Activated T-cell treated with anti-CD3 and anti-CD28 coated beads, Interleukin-2, amount 50 U/mL, for 4 hours (primary cell): ENCODE measurements around the gene ACACB. TPM values are rescaled to one million over a fixed set of nuclear protein-coding genes. Genes with fewer than 3 reads are reported as not detected.
"Not testable (repeated sequence)": the region's sequence is repeated elsewhere in the genome, so short reads cannot be mapped to it uniquely, and the experiment has no call there.

Experiments
- ATAC-seq, 2 donors: fragments of 200-7000 bp; cut with Tn5 transposase; one replicate each; pipeline ENCODE4 v1.10.0; 2021
- DNase-seq: peaks from one replicate; pipeline ENCODE4 v3.0.0-alpha.2; 2020
- H3K27me3 Mint-ChIP-seq: one replicate; pipeline ENCODE4 v1.8.0; 2021; ENCODE audit warnings: low read depth, mixed read lengths
- H3K36me3 Mint-ChIP-seq: one replicate; pipeline ENCODE4 v1.8.0; 2022; ENCODE audit warnings: mixed read lengths; ENCODE audit not compliant: insufficient read depth
- H3K4me1 Mint-ChIP-seq: one replicate; pipeline ENCODE4 v1.8.0; 2021; ENCODE audit warnings: low read depth, mixed read lengths
- H3K4me3 Mint-ChIP-seq: one replicate; pipeline ENCODE4 v1.8.0; 2021; ENCODE audit warnings: mild to moderate bottlenecking, moderate library complexity, mixed read lengths
- H3K9me3 Mint-ChIP-seq: one replicate; pipeline ENCODE4 v1.8.0; 2021; ENCODE audit warnings: mixed read lengths
- total RNA-seq, 3 donors: library from RNA; stranded (reverse); gene quantifications; one replicate each; pipeline ENCODE4 v1.2.1, GENCODE V29; 2021

Gene ACACB
- total RNA-seq, 3 donors from 2014 or later = 1.6 to 4.5 (median 3.8) TPM

- peaks cover 2% of the 10 kb centered on the region for H3K4me1 Mint-ChIP-seq
- no peak overlapping the region for H3K4me3 Mint-ChIP-seq
- DNase-seq = no peak
- no peak for ATAC-seq
- no peaks in the 10 kb centered on the region for H3K27me3 Mint-ChIP-seq
- no peaks in the 10 kb centered on the region for H3K9me3 Mint-ChIP-seq
- peaks cover 14% of the 10 kb centered on the region for H3K36me3 Mint-ChIP-seq
Measured at GRCh38 chr12:109165599-109165998, 49.2 kb downstream of the ACACB start.

DNA sequence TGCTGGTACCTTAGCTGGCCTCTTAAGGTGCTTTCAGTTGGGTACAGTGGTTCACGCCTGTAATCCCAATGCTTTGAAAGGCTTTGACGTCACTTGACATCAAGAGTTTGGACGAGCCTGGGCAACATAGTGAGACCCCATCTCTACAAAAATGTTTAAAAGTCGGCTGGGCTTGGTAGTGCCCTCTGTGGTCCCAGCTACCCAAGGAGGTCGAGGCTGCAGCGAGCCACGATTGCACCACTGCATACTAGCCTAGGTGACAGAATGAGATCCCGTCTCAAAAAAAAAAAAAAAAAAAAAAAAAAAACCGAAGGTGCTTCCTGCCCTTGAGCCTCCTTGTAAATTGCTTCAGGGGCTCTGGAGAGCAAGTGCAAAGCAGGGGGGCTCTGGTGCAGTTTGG is 50.0 kb downstream of the ACACB start:
- H3K4me1 Mint-ChIP-seq = peaks cover 2% of the 10 kb centered on the region
- H3K4me3 Mint-ChIP-seq = no peak overlapping the region
- H3K27me3 Mint-ChIP-seq = no peaks in the 10 kb centered on the region
- DNase-seq (no peak), ATAC-seq (no peak)
- no peaks in the 10 kb centered on the region for H3K9me3 Mint-ChIP-seq
- peaks cover 14% of the 10 kb centered on the region for H3K36me3 Mint-ChIP-seq

DNA sequence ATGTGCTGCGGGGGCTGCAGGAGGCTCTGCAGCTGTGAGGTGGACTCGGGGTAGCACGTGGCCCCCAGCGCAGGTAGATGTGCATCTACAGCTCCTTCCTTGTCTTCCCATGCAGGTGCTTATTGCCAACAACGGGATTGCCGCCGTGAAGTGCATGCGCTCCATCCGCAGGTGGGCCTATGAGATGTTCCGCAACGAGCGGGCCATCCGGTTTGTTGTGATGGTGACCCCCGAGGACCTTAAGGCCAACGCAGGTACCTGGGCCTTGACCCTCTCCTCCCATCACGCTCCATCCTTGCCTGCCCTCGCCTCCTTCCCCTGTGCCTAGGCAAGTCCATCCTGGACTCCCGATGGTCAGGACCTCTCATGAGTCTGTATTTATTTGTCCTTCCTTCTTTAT is 51.4 kb downstream of the ACACB start:
- ATAC-seq = no peak
- peaks cover 5% of the 10 kb centered on the region for H3K9me3 Mint-ChIP-seq
- H3K36me3 Mint-ChIP-seq = peaks cover 27% of the 10 kb centered on the region
- H3K27me3 Mint-ChIP-seq = no peaks in the 10 kb centered on the region
- peaks cover 2% of the 10 kb centered on the region for H3K4me1 Mint-ChIP-seq
- no peak overlapping the region for H3K4me3 Mint-ChIP-seq
- no peak for DNase-seq

DNA sequence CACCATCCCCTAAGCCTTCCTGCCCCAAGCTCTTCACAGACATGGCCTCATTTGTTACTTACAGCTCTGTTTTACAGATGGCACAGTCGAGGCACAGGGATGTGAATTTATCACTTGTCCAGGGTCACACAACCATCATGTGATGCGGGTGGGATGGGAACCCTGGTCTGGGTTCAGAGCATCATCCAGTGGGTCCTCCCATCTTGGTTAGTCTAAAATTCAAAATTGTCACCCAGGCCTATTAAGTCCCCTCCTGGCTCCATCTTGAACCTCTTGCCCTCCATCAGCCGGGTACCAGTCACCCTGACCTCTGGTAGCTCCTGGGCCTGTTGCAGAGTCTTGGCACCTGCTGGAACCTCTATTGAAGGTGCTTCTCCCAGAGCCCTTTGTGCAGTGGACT is 52.9 kb downstream of the ACACB start:
- no peaks in the 10 kb centered on the region for H3K4me1 Mint-ChIP-seq
- DNase-seq (no peak), ATAC-seq (no peak)
- no peak overlapping the region for H3K4me3 Mint-ChIP-seq
- H3K36me3 Mint-ChIP-seq = peaks cover 34% of the 10 kb centered on the region
- H3K9me3 Mint-ChIP-seq = peaks cover 7% of the 10 kb centered on the region
- no peaks in the 10 kb centered on the region for H3K27me3 Mint-ChIP-seq

GRCh38 chr12:109169686-109170085 is 53.3 kb downstream of the ACACB start:
- no peaks in the 10 kb centered on the region for H3K27me3 Mint-ChIP-seq
- H3K36me3 Mint-ChIP-seq = peaks cover 34% of the 10 kb centered on the region
- ATAC-seq = no peak

GRCh38 chr12:109170324-109170723 is 53.9 kb downstream of the ACACB start:
- ATAC-seq = no peak
- H3K4me3 Mint-ChIP-seq = no peak overlapping the region
- H3K36me3 Mint-ChIP-seq = peaks cover 34% of the 10 kb centered on the region
- H3K27me3 Mint-ChIP-seq = no peaks in the 10 kb centered on the region
- peaks cover 7% of the 10 kb centered on the region for H3K9me3 Mint-ChIP-seq
- no peak for DNase-seq
- H3K4me1 Mint-ChIP-seq = no peaks in the 10 kb centered on the region

More at GRCh38 chr12:109169686-109170085, 53.3 kb downstream of the ACACB start:
- no peak for DNase-seq
- Mint-ChIP-seq H3K9me3 (peaks cover 7% of the 10 kb centered on the region), H3K4me1 (no peaks in the 10 kb centered on the region), H3K4me3 (no peak overlapping the region)

GRCh38 chr12:109172787-109173186 is 56.4 kb downstream of the ACACB start:
- H3K36me3 Mint-ChIP-seq = peaks cover 39% of the 10 kb centered on the region
- not testable (repeated sequence) for H3K9me3 Mint-ChIP-seq, ATAC-seq, H3K27me3 Mint-ChIP-seq, DNase-seq, H3K4me1 Mint-ChIP-seq, H3K4me3 Mint-ChIP-seq

DNA sequence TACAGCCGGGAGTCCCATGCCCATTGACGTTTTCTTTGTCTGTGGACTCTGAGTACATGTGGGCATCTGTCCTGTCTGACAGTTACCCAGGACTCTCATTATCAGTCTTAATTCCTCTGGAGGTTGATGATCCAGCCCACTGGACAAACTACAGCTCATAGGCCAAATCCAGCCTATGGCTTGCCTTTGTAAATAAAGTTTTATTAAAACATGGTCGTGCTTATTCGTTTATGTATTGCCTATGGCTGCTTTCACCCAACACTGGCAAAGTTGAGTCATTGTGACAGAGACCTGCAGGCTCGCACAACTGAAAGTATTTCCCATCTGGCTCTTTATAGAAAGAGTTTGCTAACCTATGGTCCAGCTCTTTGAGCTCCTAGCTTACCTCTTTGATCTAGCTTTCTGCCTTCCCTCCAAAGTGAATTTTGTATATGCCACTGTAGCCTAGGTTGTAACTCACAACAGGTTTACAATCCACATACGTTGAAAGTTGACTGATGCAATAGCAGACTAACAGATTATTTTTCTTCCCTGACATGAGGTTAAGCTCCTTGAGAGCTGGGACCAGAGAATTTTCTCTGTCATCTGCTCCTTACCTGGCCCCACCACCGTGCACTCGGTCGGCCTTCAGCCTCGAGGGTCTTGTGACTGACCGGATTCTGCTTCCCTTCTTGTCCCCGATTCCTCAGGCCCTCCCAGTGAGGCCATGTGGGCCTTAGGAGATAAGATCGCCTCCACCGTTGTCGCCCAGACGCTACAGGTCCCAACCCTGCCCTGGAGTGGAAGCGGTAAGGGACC is 57.3 kb downstream of the ACACB start:
- H3K36me3 Mint-ChIP-seq = peaks cover 41% of the 10 kb centered on the region
- H3K27me3 Mint-ChIP-seq = no peaks in the 10 kb centered on the region
- H3K4me1 Mint-ChIP-seq = no peaks in the 10 kb centered on the region
- H3K9me3 Mint-ChIP-seq = peaks cover 7% of the 10 kb centered on the region
- ATAC-seq = no peak
- DNase-seq = no peak
- H3K4me3 Mint-ChIP-seq = no peak overlapping the region

- Mint-ChIP-seq H3K4me3 (no peak overlapping the region), H3K27me3 (no peaks in the 10 kb centered on the region), H3K9me3 (peaks cover 7% of the 10 kb centered on the region), H3K36me3 (peaks cover 43% of the 10 kb centered on the region), H3K4me1 (no peaks in the 10 kb centered on the region)
- ATAC-seq (no peak), DNase-seq (no peak)
Measured at GRCh38 chr12:109174468-109174867, 58.1 kb downstream of the ACACB start.

- DNase-seq = no peak
- Mint-ChIP-seq H3K9me3 (no peaks in the 10 kb centered on the region), H3K4me1 (no peaks in the 10 kb centered on the region), H3K4me3 (no peak overlapping the region), H3K36me3 (peaks cover 25% of the 10 kb centered on the region), H3K27me3 (no peaks in the 10 kb centered on the region)
- ATAC-seq = no peak
Measured at GRCh38 chr12:109178532-109178931, 62.1 kb downstream of the ACACB start.

GRCh38 chr12:109179927-109180326 is 63.5 kb downstream of the ACACB start:
- ATAC-seq = no peak
- Mint-ChIP-seq H3K4me3 (no peak overlapping the region), H3K4me1 (no peaks in the 10 kb centered on the region), H3K36me3 (peaks cover 23% of the 10 kb centered on the region), H3K27me3 (no peaks in the 10 kb centered on the region), H3K9me3 (no peaks in the 10 kb centered on the region)
- no peak for DNase-seq

DNA sequence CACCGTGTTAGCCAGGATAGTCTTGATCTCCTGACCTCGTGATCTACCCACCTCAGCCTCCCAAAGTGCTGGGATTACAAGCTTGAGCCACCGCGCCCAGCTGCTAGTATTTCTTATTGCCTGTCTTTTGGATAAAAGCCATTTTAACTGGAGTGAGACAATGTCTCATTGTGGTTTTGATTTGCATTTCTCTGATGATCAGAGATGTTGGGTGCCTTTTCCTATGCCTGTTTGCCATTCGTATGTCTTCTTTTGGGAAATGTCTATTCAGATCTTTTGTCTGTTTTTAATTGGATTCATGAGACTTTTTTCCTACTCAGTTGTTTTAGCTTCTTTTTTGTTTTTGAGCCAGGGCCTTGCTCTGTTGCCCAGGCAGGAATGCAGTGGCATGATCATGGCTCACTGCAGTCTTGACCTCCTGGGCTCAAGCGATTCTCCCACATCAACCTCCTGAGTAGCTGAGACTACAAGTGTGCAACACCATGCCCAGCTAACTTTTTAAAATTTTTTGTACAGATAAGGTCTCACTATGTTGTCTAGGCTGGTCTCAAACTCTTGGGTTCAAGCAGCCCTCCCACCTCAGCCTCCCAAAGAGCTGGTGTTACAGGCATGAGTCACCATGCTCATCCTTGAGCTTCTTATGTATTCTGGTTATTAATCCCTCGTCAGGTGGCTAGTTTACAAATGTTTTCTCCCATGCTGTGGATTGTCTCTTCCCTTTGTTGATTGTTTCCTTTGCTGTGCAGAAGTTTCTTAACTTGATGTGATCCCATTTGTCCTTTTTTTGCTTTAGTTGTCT is 65.9 kb downstream of the ACACB start:
- Mint-ChIP-seq H3K27me3 (no peaks in the 10 kb centered on the region), H3K4me3 (no peak overlapping the region), H3K36me3 (peaks cover 18% of the 10 kb centered on the region), H3K4me1 (no peaks in the 10 kb centered on the region), H3K9me3 (no peaks in the 10 kb centered on the region)
- no peak for ATAC-seq
- no peak for DNase-seq

DNA sequence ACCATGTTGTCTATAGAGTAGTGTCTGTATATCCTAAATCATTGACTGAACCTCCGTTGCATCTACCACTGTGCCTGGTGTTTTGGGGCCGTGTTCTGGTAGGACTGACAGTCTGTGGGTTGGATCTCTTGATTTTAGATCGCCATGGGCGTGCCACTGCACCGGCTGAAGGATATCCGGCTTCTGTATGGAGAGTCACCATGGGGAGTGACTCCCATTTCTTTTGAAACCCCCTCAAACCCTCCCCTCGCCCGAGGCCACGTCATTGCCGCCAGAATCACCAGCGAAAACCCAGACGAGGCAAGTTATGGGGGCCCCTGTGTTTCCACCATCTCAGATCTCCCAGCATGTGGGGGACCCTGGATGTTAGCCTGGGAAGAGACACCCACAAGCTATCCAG is 69.1 kb downstream of the ACACB start:
- no peaks in the 10 kb centered on the region for H3K27me3 Mint-ChIP-seq
- H3K9me3 Mint-ChIP-seq = no peaks in the 10 kb centered on the region
- ATAC-seq = no peak
- no peaks in the 10 kb centered on the region for H3K4me1 Mint-ChIP-seq
- H3K4me3 Mint-ChIP-seq = no peak overlapping the region
- peaks cover 6% of the 10 kb centered on the region for H3K36me3 Mint-ChIP-seq
- no peak for DNase-seq

DNA sequence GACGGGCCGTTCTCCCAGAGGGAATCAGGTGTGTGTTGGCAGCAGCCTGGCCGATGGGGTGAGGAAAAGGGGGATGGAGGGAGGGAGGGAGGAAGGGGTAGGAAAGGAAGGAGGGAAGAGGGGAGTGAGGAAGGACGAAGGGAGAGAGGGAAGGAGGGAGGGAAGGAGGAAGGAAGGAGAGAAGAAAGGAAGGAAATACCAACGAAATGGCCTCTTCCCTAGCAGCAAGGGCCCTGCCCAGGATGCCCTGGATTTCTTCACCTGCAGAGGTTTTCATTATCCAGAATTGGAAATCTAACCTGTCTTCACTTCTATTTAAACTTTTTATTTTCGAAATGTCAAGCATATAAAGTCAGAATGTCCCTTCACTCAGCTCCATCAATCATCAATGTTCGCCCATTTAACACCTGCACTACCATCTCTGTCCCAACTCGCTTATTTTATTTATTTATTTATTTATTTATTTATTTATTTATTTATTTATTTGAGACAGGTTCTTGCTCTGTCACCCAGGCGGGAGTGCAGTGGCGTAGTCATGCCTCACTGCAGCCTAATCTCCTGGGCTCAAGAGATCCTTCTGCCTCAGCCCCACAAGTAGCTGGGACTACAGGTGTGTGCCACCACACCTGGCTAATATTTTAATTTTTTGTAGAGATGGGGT is 70.7 kb downstream of the ACACB start:
- H3K4me3 Mint-ChIP-seq = no peak overlapping the region
- no peaks in the 10 kb centered on the region for H3K27me3 Mint-ChIP-seq
- peaks cover 6% of the 10 kb centered on the region for H3K36me3 Mint-ChIP-seq
- no peak for ATAC-seq
- H3K4me1 Mint-ChIP-seq = no peaks in the 10 kb centered on the region
- DNase-seq = no peak
- no peaks in the 10 kb centered on the region for H3K9me3 Mint-ChIP-seq
